Measurements from ENCODE around the gene S100A6.
"Not testable (repeated sequence)": the region's sequence is repeated elsewhere in the genome, so short reads cannot be mapped to it uniquely, and the experiment has no call there.

Gene S100A6

DNA sequence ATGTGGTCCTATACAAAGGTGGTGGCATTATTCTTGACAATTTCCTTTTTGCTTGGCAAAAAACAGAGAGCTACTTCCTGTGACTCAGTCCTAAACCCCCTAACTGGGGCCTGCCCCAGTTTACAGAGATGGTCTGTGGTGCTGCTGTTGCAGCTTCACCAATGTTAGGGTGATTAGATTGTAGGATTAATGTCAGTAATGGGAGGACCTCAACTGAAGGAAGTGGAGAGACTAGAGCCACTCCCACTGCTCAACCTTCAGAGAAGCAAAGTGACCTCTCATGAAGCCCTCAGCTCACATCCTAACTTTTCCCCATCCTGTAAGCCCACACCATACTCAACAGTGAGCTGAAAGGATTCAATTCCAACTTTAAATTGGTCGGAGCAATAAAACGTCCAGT lies 3.6 kb downstream of the S100A6 start:
- Mint-ChIP-seq H3K27me3 (no peaks in the 10 kb centered on the region), H3K36me3 (peaks cover 2% of the 10 kb centered on the region), H3K4me1 (peaks cover 62% of the 10 kb centered on the region), H3K27ac (peak overlapping the region; percentile 91), H3K9me3 (no peaks in the 10 kb centered on the region), H3K4me3 (peak overlapping the region; percentile 79)

GRCh38 chr1:153531638-153532037 lies 4.2 kb downstream of the S100A6 start:
- no peaks in the 10 kb centered on the region for H3K9me3 Mint-ChIP-seq
- H3K4me1 Mint-ChIP-seq = peaks cover 59% of the 10 kb centered on the region
- no peaks in the 10 kb centered on the region for H3K27me3 Mint-ChIP-seq
- no peak overlapping the region for H3K4me3 Mint-ChIP-seq
- H3K36me3 Mint-ChIP-seq = peaks cover 2% of the 10 kb centered on the region
- H3K27ac Mint-ChIP-seq = peak overlapping the region; percentile 76

- no peaks in the 10 kb centered on the region for H3K27me3 Mint-ChIP-seq
- H3K4me1 Mint-ChIP-seq = peaks cover 24% of the 10 kb centered on the region
- no peaks in the 10 kb centered on the region for H3K9me3 Mint-ChIP-seq
- H3K36me3 Mint-ChIP-seq = peaks cover 2% of the 10 kb centered on the region
- H3K4me3 Mint-ChIP-seq = no peak overlapping the region
- H3K27ac Mint-ChIP-seq = no peak overlapping the region
These were observed 8.1 kb downstream of the S100A6 start for GRCh38 chr1:153527683-153528040.

GRCh38 chr1:153527023-153527682 lies 8.6 kb downstream of the S100A6 start:
- no peak overlapping the region for H3K4me3 Mint-ChIP-seq
- no peaks in the 10 kb centered on the region for H3K27me3 Mint-ChIP-seq
- peaks cover 19% of the 10 kb centered on the region for H3K4me1 Mint-ChIP-seq
- H3K36me3 Mint-ChIP-seq = peaks cover 2% of the 10 kb centered on the region
- H3K27ac Mint-ChIP-seq = no peak overlapping the region
- no peaks in the 10 kb centered on the region for H3K9me3 Mint-ChIP-seq

GRCh38 chr1:153526132-153526543 lies 9.7 kb downstream of the S100A6 start:
- H3K27ac Mint-ChIP-seq = no peak overlapping the region
- H3K4me1 Mint-ChIP-seq = peaks cover 9% of the 10 kb centered on the region
- H3K4me3 Mint-ChIP-seq = no peak overlapping the region
- peaks cover 2% of the 10 kb centered on the region for H3K36me3 Mint-ChIP-seq
- H3K9me3 Mint-ChIP-seq = no peaks in the 10 kb centered on the region
- H3K27me3 Mint-ChIP-seq = no peaks in the 10 kb centered on the region

GRCh38 chr1:153525088-153525728 lies 10.6 kb downstream of the S100A6 start:
- Mint-ChIP-seq H3K27me3 (no peaks in the 10 kb centered on the region), H3K36me3 (peaks cover 2% of the 10 kb centered on the region), H3K27ac (no peak overlapping the region), H3K4me3 (no peak overlapping the region), H3K9me3 (no peaks in the 10 kb centered on the region), H3K4me1 (peaks cover 5% of the 10 kb centered on the region)

- H3K9me3 Mint-ChIP-seq, H3K36me3 Mint-ChIP-seq, H3K27ac Mint-ChIP-seq, H3K27me3 Mint-ChIP-seq, H3K4me1 Mint-ChIP-seq, H3K4me3 Mint-ChIP-seq: not testable (repeated sequence)
These were observed 13.3 kb downstream of the S100A6 start for GRCh38 chr1:153522353-153523048.

- H3K36me3 Mint-ChIP-seq, H3K9me3 Mint-ChIP-seq, H3K4me1 Mint-ChIP-seq, H3K4me3 Mint-ChIP-seq, H3K27me3 Mint-ChIP-seq, H3K27ac Mint-ChIP-seq: not testable (repeated sequence)
These were observed 14.0 kb downstream of the S100A6 start for GRCh38 chr1:153521808-153522207.

GRCh38 chr1:153520818-153521476 lies 14.8 kb downstream of the S100A6 start:
- Mint-ChIP-seq H3K27me3 (no peaks in the 10 kb centered on the region), H3K4me3 (no peak overlapping the region), H3K4me1 (no peaks in the 10 kb centered on the region), H3K27ac (no peak overlapping the region), H3K9me3 (no peaks in the 10 kb centered on the region), H3K36me3 (no peaks in the 10 kb centered on the region)

GRCh38 chr1:153520137-153520691 lies 15.6 kb downstream of the S100A6 start:
- not testable (repeated sequence) for H3K27ac Mint-ChIP-seq, H3K4me3 Mint-ChIP-seq, H3K27me3 Mint-ChIP-seq, H3K9me3 Mint-ChIP-seq, H3K4me1 Mint-ChIP-seq, H3K36me3 Mint-ChIP-seq

DNA sequence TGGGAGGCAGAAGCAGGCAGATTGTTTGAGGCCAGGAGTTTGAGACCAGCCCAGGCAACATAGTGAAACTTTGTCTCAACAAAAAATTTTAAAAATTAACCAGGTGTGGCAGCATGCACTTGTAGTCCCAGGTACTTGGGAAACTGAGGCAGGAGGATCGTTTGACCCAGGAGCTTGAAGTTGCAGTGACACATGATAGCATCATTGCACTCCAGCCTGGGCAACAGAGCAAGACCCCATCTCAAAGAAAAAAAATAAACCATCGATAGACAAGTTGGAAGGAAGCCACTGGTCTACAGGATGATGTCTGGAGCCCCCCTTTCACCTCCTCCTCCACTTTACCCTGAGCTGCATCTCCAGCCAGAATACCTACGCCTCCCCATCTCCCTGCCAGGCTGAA lies 16.5 kb downstream of the S100A6 start:
- Mint-ChIP-seq H3K27ac (no peak overlapping the region), H3K27me3 (no peaks in the 10 kb centered on the region), H3K36me3 (no peaks in the 10 kb centered on the region), H3K9me3 (no peaks in the 10 kb centered on the region), H3K4me3 (no peak overlapping the region), H3K4me1 (no peaks in the 10 kb centered on the region)

GRCh38 chr1:153515504-153516394 lies 20.0 kb downstream of the S100A6 start:
- Mint-ChIP-seq H3K9me3 (no peaks in the 10 kb centered on the region), H3K4me3 (no peak overlapping the region), H3K4me1 (peaks cover 9% of the 10 kb centered on the region), H3K27me3 (no peaks in the 10 kb centered on the region), H3K36me3 (no peaks in the 10 kb centered on the region), H3K27ac (no peak overlapping the region)

DNA sequence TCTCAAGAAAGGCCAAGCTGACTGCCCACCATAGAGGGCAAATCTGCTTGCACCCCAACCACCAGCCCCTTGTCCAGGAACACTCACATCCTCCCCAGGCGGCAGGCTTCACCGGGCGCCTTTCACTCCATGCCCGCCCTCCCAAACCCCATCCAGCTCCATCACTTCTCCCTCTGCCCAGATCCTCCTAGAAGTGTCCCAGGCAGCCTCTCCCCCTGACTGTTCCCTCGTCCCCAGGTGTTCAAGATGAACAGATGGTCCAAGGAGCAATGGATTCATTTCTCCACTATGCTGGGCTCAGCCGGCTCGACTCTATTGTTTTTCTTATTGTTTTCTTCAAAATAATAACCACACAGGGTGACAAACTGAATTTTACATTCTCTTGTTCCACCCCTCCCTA lies 22.1 kb downstream of the S100A6 start:
- H3K4me3 Mint-ChIP-seq = no peak overlapping the region
- H3K9me3 Mint-ChIP-seq = no peaks in the 10 kb centered on the region
- peaks cover 9% of the 10 kb centered on the region for H3K4me1 Mint-ChIP-seq
- no peak overlapping the region for H3K27ac Mint-ChIP-seq
- no peaks in the 10 kb centered on the region for H3K36me3 Mint-ChIP-seq
- H3K27me3 Mint-ChIP-seq = no peaks in the 10 kb centered on the region

- no peak overlapping the region for H3K4me3 Mint-ChIP-seq
- no peak overlapping the region for H3K27ac Mint-ChIP-seq
- H3K36me3 Mint-ChIP-seq = no peaks in the 10 kb centered on the region
- H3K27me3 Mint-ChIP-seq = no peaks in the 10 kb centered on the region
- H3K9me3 Mint-ChIP-seq = no peaks in the 10 kb centered on the region
- peaks cover 9% of the 10 kb centered on the region for H3K4me1 Mint-ChIP-seq
These were observed 22.8 kb downstream of the S100A6 start for GRCh38 chr1:153513023-153513422.

GRCh38 chr1:153510984-153511410 lies 24.8 kb downstream of the S100A6 start:
- peak overlapping the region; percentile 77 for H3K27ac Mint-ChIP-seq
- no peaks in the 10 kb centered on the region for H3K27me3 Mint-ChIP-seq
- no peaks in the 10 kb centered on the region for H3K9me3 Mint-ChIP-seq
- H3K4me1 Mint-ChIP-seq = peaks cover 9% of the 10 kb centered on the region
- H3K36me3 Mint-ChIP-seq = no peaks in the 10 kb centered on the region
- no peak overlapping the region for H3K4me3 Mint-ChIP-seq
